WERI-Rb-1 (cell line): ENCODE measurements around the gene BYSL.

ENCODE experiments used
- DNase-seq: peaks from one replicate; pipeline ENCODE4 v3.0.0-alpha.2; 2020
- H3K27ac ChIP-seq: fragments of 250-450 bp; sonication (Bioruptor Pico); 2 replicates; pipeline ENCODE4 v1.5.1; 2020; ENCODE audit warnings: mild to moderate bottlenecking, moderate library complexity
- H3K27me3 ChIP-seq: fragments of 250-450 bp; sonication (Bioruptor Pico); 2 replicates; pipeline ENCODE4 v1.5.1; 2021; ENCODE audit warnings: mild to moderate bottlenecking, low read depth, moderate library complexity; ENCODE audit not compliant: insufficient read depth, severe bottlenecking
- H3K36me3 ChIP-seq: fragments of 250-450 bp; sonication (Bioruptor Pico); 2 replicates; pipeline ENCODE4 v1.5.1; 2020; ENCODE audit warnings: mild to moderate bottlenecking, moderate library complexity
- H3K4me3 ChIP-seq: 2 replicates; pipeline ENCODE4 v1.5.1; 2011; ENCODE audit warnings: low read depth, mild to moderate bottlenecking, control low read depth, low read length
- H3K9me3 ChIP-seq: fragments of 250-450 bp; sonication (Bioruptor Pico); 2 replicates; pipeline ENCODE4 v1.5.1; 2021; ENCODE audit warnings: mild to moderate bottlenecking, moderate library complexity; ENCODE audit not compliant: severe bottlenecking
- TF ChIP-seq, protein P1 (sequence below): IDR thresholded peaks from 2 replicates; pipeline ENCODE4 v1.5.1; 2011; ENCODE audit warnings: low read depth, mild to moderate bottlenecking, control low read depth, inconsistent platforms, low read length

Gene BYSL

GRCh38 chr6:41955412-41955811 lies 34.1 kb downstream of the BYSL start:
- H3K27ac ChIP-seq = no peak overlapping the region
- no peaks in the 10 kb centered on the region for H3K27me3 ChIP-seq
- H3K9me3 ChIP-seq = no peaks in the 10 kb centered on the region
- no peaks in the 10 kb centered on the region for H3K36me3 ChIP-seq
- no peak for DNase-seq
- TF ChIP-seq, protein P1, sequence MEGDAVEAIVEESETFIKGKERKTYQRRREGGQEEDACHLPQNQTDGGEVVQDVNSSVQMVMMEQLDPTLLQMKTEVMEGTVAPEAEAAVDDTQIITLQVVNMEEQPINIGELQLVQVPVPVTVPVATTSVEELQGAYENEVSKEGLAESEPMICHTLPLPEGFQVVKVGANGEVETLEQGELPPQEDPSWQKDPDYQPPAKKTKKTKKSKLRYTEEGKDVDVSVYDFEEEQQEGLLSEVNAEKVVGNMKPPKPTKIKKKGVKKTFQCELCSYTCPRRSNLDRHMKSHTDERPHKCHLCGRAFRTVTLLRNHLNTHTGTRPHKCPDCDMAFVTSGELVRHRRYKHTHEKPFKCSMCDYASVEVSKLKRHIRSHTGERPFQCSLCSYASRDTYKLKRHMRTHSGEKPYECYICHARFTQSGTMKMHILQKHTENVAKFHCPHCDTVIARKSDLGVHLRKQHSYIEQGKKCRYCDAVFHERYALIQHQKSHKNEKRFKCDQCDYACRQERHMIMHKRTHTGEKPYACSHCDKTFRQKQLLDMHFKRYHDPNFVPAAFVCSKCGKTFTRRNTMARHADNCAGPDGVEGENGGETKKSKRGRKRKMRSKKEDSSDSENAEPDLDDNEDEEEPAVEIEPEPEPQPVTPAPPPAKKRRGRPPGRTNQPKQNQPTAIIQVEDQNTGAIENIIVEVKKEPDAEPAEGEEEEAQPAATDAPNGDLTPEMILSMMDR = no peak
- H3K4me3 ChIP-seq = no peak overlapping the region

DNA sequence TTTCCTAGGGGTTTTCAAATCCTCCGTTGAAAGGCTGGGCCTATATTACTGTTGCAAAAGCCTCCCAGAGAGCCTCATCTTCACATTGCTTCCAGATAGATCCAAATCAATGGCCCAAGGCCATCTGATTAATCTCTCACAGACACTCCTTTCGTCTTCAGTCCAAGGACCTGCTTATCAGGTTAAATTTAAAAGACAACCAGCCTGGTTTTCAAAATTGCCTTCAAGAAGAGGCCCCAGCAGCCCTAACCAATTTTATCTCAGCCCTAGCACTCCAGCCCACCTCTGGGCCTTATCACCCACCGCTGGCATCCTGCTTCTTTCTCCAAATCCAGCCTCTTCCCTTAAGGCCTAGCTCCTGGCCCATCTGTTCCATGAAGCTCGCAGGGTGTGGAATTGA lies 35.8 kb downstream of the BYSL start:
- no peak overlapping the region for H3K27ac ChIP-seq
- no peak overlapping the region for H3K4me3 ChIP-seq
- no peak for DNase-seq
- H3K27me3 ChIP-seq = no peaks in the 10 kb centered on the region
- H3K9me3 ChIP-seq = no peaks in the 10 kb centered on the region
- TF ChIP-seq, protein P1 = no peak
- H3K36me3 ChIP-seq = no peaks in the 10 kb centered on the region

DNA sequence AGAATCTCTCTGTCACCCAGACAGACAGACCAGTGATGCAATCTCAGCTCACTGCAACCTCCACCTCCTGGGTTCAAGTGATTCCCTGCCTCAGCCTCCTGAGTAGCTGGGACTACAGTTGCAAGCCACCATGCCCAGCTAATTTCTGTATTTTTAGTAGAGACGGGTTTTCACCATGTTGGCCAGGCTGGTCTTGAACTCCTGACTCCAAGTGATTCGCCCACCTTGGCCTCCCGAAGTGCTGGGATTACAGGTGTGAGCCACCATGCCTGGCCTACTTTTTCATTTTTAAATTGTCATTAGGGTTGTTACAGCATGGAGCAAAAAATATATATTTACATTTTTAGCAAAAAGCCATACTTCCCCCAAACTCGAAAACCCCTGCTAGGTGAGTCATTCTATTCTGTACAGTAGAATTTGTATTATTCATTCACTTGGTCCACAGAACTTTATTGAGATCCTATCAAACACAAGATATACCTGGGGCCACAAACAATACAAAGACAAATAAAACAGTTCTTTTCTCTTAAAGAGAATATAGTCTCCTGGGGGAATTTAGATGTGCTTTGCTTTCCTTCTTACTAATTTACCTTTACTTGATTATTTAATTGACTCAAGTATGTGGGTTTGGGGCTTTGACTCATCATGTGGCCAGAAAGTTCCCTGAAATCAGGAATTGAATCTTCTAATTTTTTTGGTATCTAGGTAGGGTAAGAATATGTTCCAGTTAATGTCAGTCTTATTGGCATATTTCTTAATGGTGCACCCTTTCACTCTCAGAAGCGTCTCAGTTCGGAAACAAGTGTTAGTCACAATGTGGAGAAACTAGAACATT lies 36.9 kb downstream of the BYSL start:
- TF ChIP-seq, protein P1 = no peak
- Histone ChIP-seq H3K27me3 (no peaks in the 10 kb centered on the region), H3K9me3 (no peaks in the 10 kb centered on the region), H3K36me3 (no peaks in the 10 kb centered on the region), H3K27ac (no peak overlapping the region), H3K4me3 (no peak overlapping the region)
- no peak for DNase-seq

DNA sequence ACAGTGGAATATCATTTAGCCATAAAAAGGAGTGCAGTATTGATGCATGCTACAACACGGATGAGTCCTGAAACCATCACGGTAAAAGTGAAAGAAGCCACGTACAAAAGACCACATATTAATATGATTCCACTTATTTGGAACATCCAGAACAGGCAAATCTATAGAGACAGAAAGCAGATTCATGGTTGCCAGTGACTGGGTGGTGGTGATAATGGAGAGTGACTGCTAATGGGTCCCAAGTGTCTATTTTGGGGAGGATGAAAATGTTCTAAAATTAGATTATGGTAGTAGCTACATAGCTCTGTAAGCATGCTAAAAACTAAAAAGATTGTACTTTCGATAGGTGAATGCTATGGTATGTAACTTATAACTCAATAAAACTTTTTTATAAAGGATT lies 38.7 kb downstream of the BYSL start:
- DNase-seq = no peak
- no peaks in the 10 kb centered on the region for H3K27me3 ChIP-seq
- H3K36me3 ChIP-seq = no peaks in the 10 kb centered on the region
- no peak overlapping the region for H3K4me3 ChIP-seq
- H3K9me3 ChIP-seq = no peaks in the 10 kb centered on the region
- H3K27ac ChIP-seq = no peak overlapping the region
- TF ChIP-seq, protein P1 = no peak

GRCh38 chr6:41963371-41963770 lies 42.1 kb downstream of the BYSL start:
- H3K27ac ChIP-seq = no peak overlapping the region
- no peaks in the 10 kb centered on the region for H3K9me3 ChIP-seq
- H3K4me3 ChIP-seq = no peak overlapping the region
- no peaks in the 10 kb centered on the region for H3K36me3 ChIP-seq
- no peak for DNase-seq
- TF ChIP-seq, protein P1 = no peak
- H3K27me3 ChIP-seq = no peaks in the 10 kb centered on the region
